PC-3 (cell line): ENCODE results near the gene RALY. TPM values are rescaled to one million over a fixed set of nuclear protein-coding genes. Genes with fewer than 3 reads are reported as not detected.

Experiments used
- ATAC-seq: fragments of 200-7000 bp; cut with Tn5 transposase; 2 replicates; pipeline ENCODE4 v1.9.1; 2020; ENCODE audit warnings: mild to moderate bottlenecking, moderate library complexity
- BruUV-seq: library from RNA; stranded (reverse); fragments of 400-500 nt; replicated peaks from 2 replicates; lab custom pipeline; 2021; lab: Mats Ljungman, UMichigan
- CTCF ChIA-PET: fragments of 300-600 bp; sonication (Branson Sonifier 250); formaldehyde crosslinking; loops from one replicate; lab custom pipeline; 2022; ENCODE audit warnings: antibody characterized with exemption; lab: Charles Lee
- POLR2A ChIA-PET: fragments of 300-600 bp; sonication (Branson Sonifier 250); formaldehyde crosslinking; loops from one replicate; lab custom pipeline; 2022; ENCODE audit warnings: antibody characterized with exemption; ENCODE audit not compliant: unreplicated experiment; lab: Charles Lee
- DNase-seq: peaks from one replicate; pipeline ENCODE4 v3.0.0-alpha.2; 2015
- H2AFZ ChIP-seq: fragments of 300-600 bp; sonication (generic); 2 replicates; pipeline ENCODE4 v1.6.0; 2016; ENCODE audit warnings: antibody characterized with exemption, low read length
- H3F3A ChIP-seq: fragments of 300-600 bp; sonication (generic); one replicate; pipeline ENCODE4 v1.6.0; 2017; ENCODE audit warnings: antibody characterized with exemption, low read length, control low read depth, mild to moderate bottlenecking; ENCODE audit not compliant: unreplicated experiment
- H3K27ac ChIP-seq: fragments of 300-600 bp; sonication (generic); 2 replicates; pipeline ENCODE4 v1.5.1; 2016; ENCODE audit warnings: mild to moderate bottlenecking, low read length
- H3K27me3 ChIP-seq: fragments of 300-600 bp; sonication (generic); 2 replicates; pipeline ENCODE4 v1.6.1; 2016; ENCODE audit warnings: low read length, mixed read lengths
- H3K36me3 ChIP-seq: fragments of 300-600 bp; sonication (generic); 2 replicates; pipeline ENCODE4 v1.6.1; 2016; ENCODE audit warnings: low read depth, mixed run types, low read length, mixed read lengths
- H3K4me1 ChIP-seq: fragments of 300-600 bp; sonication (generic); 2 replicates; pipeline ENCODE4 v1.5.1; 2016; ENCODE audit warnings: low read length; ENCODE audit not compliant: insufficient read depth
- H3K4me2 ChIP-seq: fragments of 300-600 bp; sonication (generic); 2 replicates; pipeline ENCODE4 v1.6.0; 2016; ENCODE audit warnings: low read length
- H3K4me3 ChIP-seq: fragments of 300-600 bp; sonication (generic); 2 replicates; pipeline ENCODE4 v1.5.1; 2016; ENCODE audit warnings: mild to moderate bottlenecking, low read length, mixed read lengths
- H3K79me2 ChIP-seq: fragments of 300-600 bp; sonication (generic); 2 replicates; pipeline ENCODE4 v1.6.1; 2017; ENCODE audit warnings: low read length, mixed read lengths
- H3K9ac ChIP-seq: fragments of 300-600 bp; sonication (generic); 2 replicates; pipeline ENCODE4 v1.6.0; 2016; ENCODE audit warnings: mild to moderate bottlenecking, low read length
- H3K9me2 ChIP-seq: fragments of 300-600 bp; sonication (generic); replicated peaks from 2 replicates; pipeline ENCODE4 v1.6.1; 2016; ENCODE audit warnings: mixed run types, low read length, mixed read lengths
- H3K9me3 ChIP-seq: fragments of 300-600 bp; sonication (generic); 2 replicates; pipeline ENCODE4 v1.6.1; 2016; ENCODE audit warnings: low read length, mixed read lengths
- H4K20me1 ChIP-seq: fragments of 300-600 bp; sonication (generic); 2 replicates; pipeline ENCODE4 v1.6.1; 2016; ENCODE audit warnings: low read length, mixed read lengths
- CTCF ChIP-seq: fragments of 300-600 bp; sonication (generic); conservative IDR thresholded peaks from 2 replicates; pipeline ENCODE4 v1.5.1; 2017; ENCODE audit warnings: antibody characterized with exemption, low read depth, mild to moderate bottlenecking, low read length
- EZH2 ChIP-seq: fragments of 300-600 bp; sonication (generic); IDR thresholded peaks from one replicate; pipeline ENCODE4 v1.6.1; 2017; ENCODE audit warnings: antibody characterized with exemption, mild to moderate bottlenecking, low read length; ENCODE audit not compliant: unreplicated experiment
- EZH2phosphoT487 ChIP-seq: fragments of 300-600 bp; sonication (generic); IDR thresholded peaks from 2 replicates; pipeline ENCODE4 v1.6.1; 2018; ENCODE audit warnings: mild to moderate bottlenecking, antibody characterized with exemption, low read length, borderline replicate concordance
- intact Hi-C: fragments of 100-400 bp; cut with micrococcal nuclease; formaldehyde crosslinking; loops from 2 replicates; pipeline ENCODE4 v1.9.0; 2023
- total RNA-seq: library from RNA; depleted of rRNA; stranded (reverse); fragments of >200 nt; gene quantifications from 2 replicates; pipeline ENCODE4 v1.2.3, GENCODE V29; 2014

RALY gene
- total RNA-seq, 1 experiment from 2014 or later, result 160 TPM

- no peaks in the 10 kb centered on the region for H3K9me3 ChIP-seq
Measured at GRCh38 chr20:34064286-34064685, 70.6 kb downstream of the RALY start.

GRCh38 chr20:34065260-34065659 is 71.5 kb downstream of the RALY start:
- Histone ChIP-seq H2AFZ (no peak overlapping the region), H3K9me2 (no peaks in the 10 kb centered on the region), H3F3A (no peaks in the 10 kb centered on the region), H4K20me1 (peaks cover 25% of the 10 kb centered on the region; the same call in 1 of the 2 replicates), H3K4me3 (no peak overlapping the region), H3K9ac (no peak overlapping the region), H3K9me3 (no peaks in the 10 kb centered on the region), H3K36me3 (no peaks in the 10 kb centered on the region), H3K79me2 (peaks cover 3% of the 10 kb centered on the region; the same call in 1 of the 2 replicates), H3K4me1 (peaks cover 6% of the 10 kb centered on the region), H3K27ac (no peak overlapping the region), H3K4me2 (no peak overlapping the region), H3K27me3 (no peaks in the 10 kb centered on the region)
- ChIA-PET POLR2A (interaction anchor here (0.5 kb wide), 1 partner anchor 1809 kb away, joined by 3 read pairs; no protein-coding TSS in a partner anchor), CTCF (interaction anchor here (0.6 kb wide), 1 partner anchor 208 kb away, joined by 3 read pairs; no protein-coding TSS in a partner anchor)
- intact Hi-C loops, result no loop called here
- TF ChIP-seq CTCF, result no peak
- no peak for TF ChIP-seq EZH2
- TF ChIP-seq EZH2phosphoT487, result no peak
- ATAC-seq, result peak; percentile 60
- DNase-seq, result peak; percentile 39
- BruUV-seq, result no TSS peak

More at GRCh38 chr20:34064286-34064685, 70.6 kb downstream of the RALY start:
- peaks cover 24% of the 10 kb centered on the region; the same call in 1 of the 2 replicates for H4K20me1 ChIP-seq
- CTCF ChIA-PET, result no interaction called here
- H3K27me3 ChIP-seq, result no peaks in the 10 kb centered on the region
- no peaks in the 10 kb centered on the region for H3F3A ChIP-seq
- no peak overlapping the region for H3K9ac ChIP-seq
- TF ChIP-seq CTCF, result no peak
- no peak for TF ChIP-seq EZH2
- TF ChIP-seq EZH2phosphoT487, result no peak
- H3K36me3 ChIP-seq, result 0 out of 2 replicates have a peak, but pooled peaks cover 4% of the 10 kb centered on the region
- no peaks in the 10 kb centered on the region for H3K9me2 ChIP-seq
- no peak overlapping the region for H3K4me2 ChIP-seq
- H3K4me1 ChIP-seq, result peaks cover 6% of the 10 kb centered on the region
- peaks cover 7% of the 10 kb centered on the region; the same call in 1 of the 2 replicates for H3K79me2 ChIP-seq
- ATAC-seq, result no peak
- no peak overlapping the region for H3K4me3 ChIP-seq
- H3K27ac ChIP-seq, result no peak overlapping the region
- no peak for DNase-seq
- H2AFZ ChIP-seq, result no peak overlapping the region
- no TSS peak for BruUV-seq
- POLR2A ChIA-PET, result no interaction called here
- intact Hi-C loops, result no loop called here

- Histone ChIP-seq H3K36me3 (no peaks in the 10 kb centered on the region; the same call in 1 of the 2 replicates), H3K9me2 (no peaks in the 10 kb centered on the region), H3K9ac (no peak overlapping the region), H3K79me2 (peaks cover 7% of the 10 kb centered on the region; the same call in 1 of the 2 replicates), H3K4me2 (no peak overlapping the region), H3K27me3 (no peaks in the 10 kb centered on the region), H3K27ac (no peak overlapping the region), H2AFZ (no peak overlapping the region), H3K4me1 (peaks cover 6% of the 10 kb centered on the region), H3F3A (no peaks in the 10 kb centered on the region), H4K20me1 (peaks cover 25% of the 10 kb centered on the region; the same call in 1 of the 2 replicates), H3K4me3 (no peak overlapping the region), H3K9me3 (no peaks in the 10 kb centered on the region)
- ATAC-seq (0 out of 2 replicates have a peak, but pooled peaks have one; percentile 3), DNase-seq (peak; percentile 39)
- intact Hi-C loops, result no loop called here
- no TSS peak for BruUV-seq
- ChIA-PET CTCF (no interaction called here), POLR2A (no interaction called here)
- TF ChIP-seq EZH2 (no peak), CTCF (no peak), EZH2phosphoT487 (no peak)
Measured at GRCh38 chr20:34066476-34067090, 72.9 kb downstream of the RALY start.
